Measurements from ENCODE around the gene RAPGEF1.
"Not testable (repeated sequence)": the region's sequence is repeated elsewhere in the genome, so short reads cannot be mapped to it uniquely, and the experiment has no call there.

Gene RAPGEF1

GRCh38 chr9:131685753-131686706, 53.8 kb downstream of the RAPGEF1 start:
- DNase-seq = no peak

GRCh38 chr9:131683094-131683493, 56.8 kb downstream of the RAPGEF1 start:
- DNase-seq = not testable (repeated sequence)

GRCh38 chr9:131682261-131682660, 57.6 kb downstream of the RAPGEF1 start:
- DNase-seq = no peak

- DNase-seq = not testable (repeated sequence)
Measured at GRCh38 chr9:131681826-131682225, 58.0 kb downstream of the RAPGEF1 start.

- DNase-seq = not testable (repeated sequence)
Measured at GRCh38 chr9:131681108-131681507, 58.8 kb downstream of the RAPGEF1 start.

- no peak for DNase-seq
Measured at GRCh38 chr9:131679261-131680020, 60.4 kb downstream of the RAPGEF1 start.

DNA sequence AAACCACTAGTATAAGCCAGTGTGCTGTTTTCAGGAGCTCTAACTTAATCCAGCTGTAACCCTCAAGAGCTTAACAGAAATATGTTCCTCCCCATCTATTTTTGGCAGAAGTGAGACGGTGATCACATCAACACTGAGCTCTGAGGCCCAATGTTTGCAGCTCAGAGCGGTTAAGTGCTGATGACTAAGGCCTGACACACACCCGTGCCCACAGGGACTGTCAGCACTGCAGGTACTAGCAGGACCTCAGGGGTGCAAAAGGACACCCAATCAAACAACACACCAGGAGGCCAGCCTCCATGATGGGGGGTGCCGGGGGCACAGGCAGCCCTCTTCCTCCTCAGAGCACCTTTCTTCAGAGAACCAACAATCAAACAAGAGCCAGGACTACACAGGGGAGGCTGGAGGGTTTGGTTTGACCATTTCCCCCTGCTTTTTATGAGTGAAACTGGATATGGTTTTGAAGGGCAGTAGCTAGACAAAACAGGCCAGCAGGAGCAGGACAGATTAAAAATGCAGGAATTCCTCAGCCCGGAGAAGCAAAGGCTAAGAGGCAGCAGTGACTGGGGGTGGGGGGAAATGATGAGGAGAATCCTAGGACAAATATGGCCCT, 61.3 kb downstream of the RAPGEF1 start:
- peak; percentile 77 to 81 for DNase-seq

DNA sequence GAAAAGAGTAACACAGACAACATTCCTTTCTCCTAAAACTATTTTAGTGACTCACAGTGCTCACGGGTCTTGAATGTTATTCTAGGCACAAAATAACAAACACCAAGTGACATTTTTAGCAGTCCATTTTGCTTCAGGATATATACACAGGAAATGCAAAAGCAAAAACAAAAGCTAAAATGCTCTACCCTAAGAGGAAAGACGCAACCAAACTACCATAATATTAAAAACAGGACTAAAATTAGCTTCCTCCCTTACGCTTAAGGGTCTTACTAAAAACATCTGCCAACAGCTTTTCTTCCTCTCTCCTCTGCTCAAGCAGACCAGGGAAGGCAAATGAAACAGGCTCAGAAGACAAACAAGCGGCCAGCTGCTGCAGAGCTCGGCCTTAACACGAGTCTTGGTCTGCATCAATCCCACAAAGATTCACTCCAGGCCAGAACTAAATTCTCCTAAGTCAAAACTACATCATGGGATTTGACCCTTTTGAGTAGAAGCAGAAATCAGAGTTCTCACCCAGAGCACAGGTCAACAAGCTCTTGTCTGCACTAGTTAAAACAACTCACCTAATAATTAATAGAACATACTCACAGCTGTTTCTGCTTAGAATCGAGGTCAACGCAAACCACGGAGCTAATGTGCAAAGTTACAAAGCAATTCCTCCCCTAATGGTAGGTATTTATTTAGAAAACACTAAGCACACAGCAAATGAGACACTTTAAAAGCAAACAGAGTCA, 62.3 kb downstream of the RAPGEF1 start:
- DNase-seq = no peak

DNA sequence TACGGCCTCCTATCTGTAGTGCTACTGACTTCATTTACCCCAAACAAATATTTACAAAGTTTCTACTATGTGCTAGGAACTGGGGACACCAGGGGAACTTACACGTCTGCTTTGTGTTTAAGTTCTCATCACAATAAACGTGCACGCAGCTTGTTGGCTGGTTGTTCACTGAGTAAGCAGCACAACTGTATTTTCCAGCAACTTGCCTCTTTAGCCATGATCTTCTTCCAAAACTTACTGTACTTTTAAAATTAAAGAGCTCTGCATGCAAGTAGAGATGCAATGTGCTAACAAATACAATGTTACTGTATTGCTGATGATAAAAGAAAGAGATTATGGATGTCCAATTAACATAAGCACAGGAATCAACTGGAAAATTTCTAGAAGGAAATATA, 62.8 kb downstream of the RAPGEF1 start:
- no peak for DNase-seq

DNA sequence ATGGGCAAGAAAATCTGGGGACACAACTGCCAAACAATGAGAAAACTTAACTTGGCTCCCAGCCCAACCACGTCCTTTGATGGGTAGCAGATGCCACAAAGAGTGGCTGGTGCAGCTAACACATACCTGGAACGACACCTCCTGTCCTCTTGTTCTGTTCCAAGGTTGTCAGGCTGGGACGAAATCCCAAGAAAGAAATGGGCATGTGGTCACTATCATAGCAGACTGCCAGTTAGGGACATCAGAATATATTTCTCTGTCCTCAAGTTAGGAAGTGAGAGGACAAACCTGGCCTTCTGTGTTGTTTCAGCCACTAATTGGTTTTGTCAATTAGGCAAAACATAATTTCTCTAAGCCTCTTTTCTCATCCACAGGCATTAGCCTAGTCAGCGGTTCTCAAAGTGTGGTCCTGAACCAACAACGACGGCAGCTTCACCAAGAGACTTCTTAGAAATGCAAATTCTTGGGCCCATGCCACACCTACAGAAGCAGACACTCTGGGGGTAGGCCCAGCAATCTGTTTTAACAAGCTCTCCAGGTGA, 63.4 kb downstream of the RAPGEF1 start:
- no peak for DNase-seq

GRCh38 chr9:131675437-131676022, 64.3 kb downstream of the RAPGEF1 start:
- DNase-seq = no peak

- no peak for DNase-seq
Measured at GRCh38 chr9:131674425-131675421, 65.2 kb downstream of the RAPGEF1 start.

DNA sequence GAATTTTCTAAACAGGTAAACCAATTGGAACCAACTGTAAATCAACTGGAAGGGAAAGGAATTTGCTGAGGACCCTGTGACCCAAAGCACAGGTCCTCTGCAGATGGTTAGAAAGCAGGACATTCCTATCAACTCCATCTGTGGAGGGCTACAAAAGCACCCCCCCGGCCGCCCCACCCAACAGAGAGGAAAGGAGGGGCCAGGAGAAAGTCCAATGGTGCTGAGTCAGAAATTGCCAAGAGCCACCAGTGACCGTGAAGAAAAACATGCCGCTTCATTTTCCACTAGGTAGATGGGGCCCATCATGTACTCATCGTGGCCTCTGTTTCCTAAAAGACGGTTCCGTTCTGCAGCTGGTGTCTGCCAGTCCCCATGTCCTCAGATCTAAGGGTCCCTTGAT, 66.3 kb downstream of the RAPGEF1 start:
- DNase-seq = no peak

DNA sequence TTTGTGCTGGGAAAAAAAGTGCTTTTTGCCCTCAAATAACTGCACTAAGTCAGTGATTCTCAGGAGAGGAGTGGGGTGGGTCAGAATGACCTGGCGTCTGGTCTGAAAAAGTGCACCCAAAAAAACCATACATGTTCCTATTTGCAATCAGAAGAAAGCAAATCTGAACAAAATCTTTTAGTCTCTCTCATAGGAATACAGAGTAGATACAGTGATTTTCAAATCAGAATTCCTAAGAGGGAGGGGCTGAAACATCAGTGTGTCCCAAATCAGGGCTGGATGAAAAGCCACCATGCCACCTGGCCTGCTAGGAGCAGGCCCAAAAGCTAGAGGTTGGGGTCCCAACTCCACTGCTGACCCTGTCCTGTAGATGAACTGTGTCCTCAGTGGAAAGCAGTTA, 66.8 kb downstream of the RAPGEF1 start:
- DNase-seq = no peak

- DNase-seq = no peak
Measured at GRCh38 chr9:131672451-131672850, 67.4 kb downstream of the RAPGEF1 start.

DNA sequence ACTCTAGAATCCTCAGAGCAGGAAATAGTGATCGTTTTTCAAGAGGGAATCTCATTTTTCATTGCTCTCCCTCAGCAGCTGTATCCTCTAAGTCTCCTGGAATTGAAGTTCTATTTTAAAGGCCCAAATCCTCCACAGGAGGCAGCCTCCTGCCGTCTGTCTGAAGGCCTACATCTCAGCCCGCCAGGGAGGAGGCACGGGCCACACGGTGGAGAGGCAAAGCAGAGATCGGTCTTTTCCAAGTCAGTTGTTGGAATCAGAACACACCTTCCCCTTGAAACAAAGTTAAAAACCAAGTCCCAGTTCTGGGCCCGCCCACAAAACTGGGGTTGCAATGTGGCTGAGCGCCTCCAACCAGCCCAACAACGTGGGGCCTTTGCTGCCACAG, 68.7 kb downstream of the RAPGEF1 start:
- no peak for DNase-seq

DNA sequence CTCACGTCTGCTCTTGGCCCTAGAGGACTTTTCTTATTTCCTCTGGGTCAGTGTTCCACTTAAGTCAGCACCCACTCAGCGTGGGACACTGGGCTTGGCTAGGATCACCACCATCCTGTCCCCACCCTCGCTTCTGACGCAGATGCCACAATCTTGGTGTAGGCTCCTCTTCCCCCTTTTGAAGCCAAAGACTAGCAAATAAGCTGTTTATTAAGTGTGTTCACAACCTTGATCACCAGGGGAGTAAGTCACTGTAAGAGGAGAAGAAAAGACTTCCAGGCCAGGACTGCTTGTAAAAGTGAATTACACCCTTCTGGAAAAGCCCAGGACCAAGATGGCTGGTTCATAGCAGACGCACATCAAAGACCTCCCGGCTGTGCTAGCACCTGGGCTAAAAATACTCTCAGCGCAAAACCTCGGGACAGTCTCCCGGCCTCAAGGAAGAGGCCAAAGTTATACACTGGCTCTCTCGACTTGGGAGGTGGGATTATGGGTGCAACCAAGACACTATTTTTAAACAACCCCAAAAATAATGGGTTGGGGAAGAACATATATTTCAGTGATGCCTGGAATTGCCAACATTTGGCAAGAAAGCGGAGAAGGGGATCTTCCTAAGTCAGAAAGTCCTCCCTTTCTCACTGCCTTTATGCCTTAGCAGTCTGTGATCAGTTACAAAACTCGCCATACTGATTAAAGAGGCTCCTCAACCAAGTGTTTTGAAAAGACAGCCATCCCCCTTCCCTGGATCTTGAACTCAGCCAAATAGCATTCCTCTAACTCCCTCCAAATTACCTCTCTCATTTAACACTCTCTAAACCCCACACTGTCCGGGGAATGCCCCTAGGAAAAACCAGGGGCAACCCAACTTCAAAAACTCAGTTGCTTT, 69.4 kb downstream of the RAPGEF1 start:
- no peak for DNase-seq

DNA sequence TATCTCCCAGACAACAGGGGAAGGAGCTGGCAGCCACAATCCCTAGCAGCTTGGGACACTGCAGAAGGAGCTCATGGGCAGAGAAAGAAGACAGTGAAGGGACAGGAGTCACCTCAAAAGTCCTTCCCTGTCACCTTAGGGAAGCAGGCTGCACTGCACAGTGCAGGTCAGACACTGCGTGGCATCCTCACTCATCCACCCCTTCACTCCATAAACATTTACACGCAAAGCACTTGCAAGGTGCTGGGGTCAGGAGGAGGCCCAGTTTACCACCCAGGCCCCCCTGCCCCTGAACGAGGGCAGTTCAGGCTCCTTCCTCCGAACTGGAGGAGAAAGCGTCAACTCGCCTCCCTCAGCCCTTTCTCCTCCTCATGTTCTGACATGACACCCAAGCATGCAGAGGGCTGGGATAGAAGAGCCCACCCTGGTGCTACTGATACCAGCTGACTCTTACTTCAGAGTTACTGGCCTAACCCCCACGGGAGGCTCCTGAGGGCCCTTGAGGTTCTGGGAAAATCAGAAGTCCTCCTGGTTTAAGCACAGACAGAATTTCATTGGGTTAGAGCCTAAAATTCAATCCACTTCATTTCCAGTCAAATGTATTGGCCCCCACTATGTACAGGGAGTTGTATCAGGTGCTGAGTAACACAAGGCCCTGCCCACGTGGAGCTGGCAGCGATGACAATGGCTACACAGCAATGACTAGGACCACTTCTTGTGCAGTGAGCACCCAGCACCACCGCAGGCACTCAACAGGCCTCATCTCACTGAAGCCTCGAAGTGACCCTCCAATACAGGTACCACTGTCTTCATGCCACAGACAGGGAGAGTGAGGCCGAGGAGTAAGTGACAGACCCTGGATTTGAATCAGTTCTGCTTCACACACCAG, 70.4 kb downstream of the RAPGEF1 start:
- DNase-seq = peak; percentile 48 to 59

Data from stimulated activated CD4-positive, alpha-beta T cell treated with anti-CD3 and anti-CD28 coated beads, Interleukin-2, amount 100 ng/mL, for 24 hours (primary cell).